Jurkat, Clone E6-1 (cell line): ENCODE results near the gene NCOA7.

Experiments used
- DNase-seq: peaks from one replicate; pipeline ENCODE4 v3.0.0-alpha.2; 2011; ENCODE audit warnings: low read depth, low spot score
- H3K4me3 ChIP-seq: 2 replicates; pipeline ENCODE4 v1.5.1; 2011; ENCODE audit warnings: mild to moderate bottlenecking, low read length, control low read depth, moderate library complexity

NCOA7 gene

GRCh38 chr6:125824946-125825771 is 34.4 kb downstream of the NCOA7 start:
- DNase-seq: no peak
- H3K4me3 ChIP-seq: no peak overlapping the region

DNA sequence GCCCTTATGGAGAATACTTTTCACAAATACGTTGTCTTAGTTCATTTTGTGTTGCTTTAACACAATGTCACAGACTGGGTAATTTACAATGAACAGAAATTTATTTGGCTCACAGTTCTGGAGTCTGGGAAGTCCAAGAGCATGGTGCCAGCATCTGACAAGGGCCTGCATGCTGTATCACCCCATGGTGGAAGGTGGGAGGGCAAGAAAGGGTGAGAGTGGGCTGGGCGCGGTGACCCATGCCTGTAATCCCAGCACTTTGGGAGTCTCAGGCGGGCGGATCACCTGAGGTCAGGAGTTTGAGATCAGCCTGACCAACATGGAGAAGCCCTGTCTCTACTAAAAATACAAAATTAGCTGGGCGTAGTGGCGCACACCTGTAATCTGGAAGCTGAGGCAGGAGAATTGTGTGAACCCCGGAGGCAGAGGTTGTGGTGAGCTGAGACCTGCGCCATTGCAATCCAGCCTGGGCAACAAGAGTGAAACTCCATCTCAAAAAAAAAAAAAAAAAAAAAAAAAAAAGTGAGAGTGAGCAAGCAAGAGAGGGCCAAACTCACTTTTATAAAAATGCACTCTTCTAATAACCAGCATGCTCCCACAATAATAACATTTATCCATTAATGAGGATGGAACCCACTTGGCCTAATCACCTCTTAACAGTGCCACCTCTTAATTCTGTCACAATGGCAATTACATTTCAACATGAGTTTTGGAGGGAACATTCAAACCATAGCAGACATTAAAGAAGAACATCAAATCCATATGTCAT is 36.1 kb downstream of the NCOA7 start:
- no peak for DNase-seq
- no peak overlapping the region for H3K4me3 ChIP-seq

GRCh38 chr6:125827788-125828320 is 37.1 kb downstream of the NCOA7 start:
- H3K4me3 ChIP-seq: no peak overlapping the region
- no peak for DNase-seq

DNA sequence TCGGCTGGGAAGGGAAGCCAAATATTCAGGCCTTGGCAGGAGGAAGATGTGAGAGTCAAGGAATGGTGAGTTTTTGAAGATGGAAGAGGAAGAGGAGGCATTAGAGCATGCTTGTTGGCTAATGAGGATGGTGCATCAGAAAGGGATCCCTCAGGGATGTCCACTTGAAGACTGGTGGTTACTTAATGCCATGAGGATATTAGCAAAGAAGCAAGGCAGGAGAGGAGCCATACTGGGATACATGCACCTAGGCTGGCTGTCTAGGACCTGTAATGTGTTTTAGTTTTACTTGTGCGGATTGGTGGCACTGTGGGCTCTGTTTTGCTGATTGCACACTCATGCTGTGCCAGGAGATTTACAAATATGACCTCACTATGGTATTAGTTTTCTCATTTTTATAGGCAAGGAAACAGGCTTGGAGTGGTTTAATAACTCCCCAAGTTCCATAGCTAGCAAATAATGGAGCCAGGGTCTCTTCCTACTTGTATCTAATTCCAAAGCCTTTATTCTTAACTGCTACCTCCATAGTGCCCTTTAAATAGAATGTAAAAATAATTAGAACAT is 37.8 kb downstream of the NCOA7 start:
- no peak overlapping the region for H3K4me3 ChIP-seq
- DNase-seq: no peak

GRCh38 chr6:125829433-125829832 is 38.7 kb downstream of the NCOA7 start:
- peak; percentile 91 for DNase-seq
- no peak overlapping the region for H3K4me3 ChIP-seq

- no peak for DNase-seq
- H3K4me3 ChIP-seq: no peak overlapping the region
Observed at GRCh38 chr6:125831659-125832058, 40.9 kb downstream of the NCOA7 start.

- DNase-seq: no peak
- H3K4me3 ChIP-seq: no peak overlapping the region
Observed at GRCh38 chr6:125832391-125833117, 41.8 kb downstream of the NCOA7 start.

- peak; percentile 60 for DNase-seq
- no peak overlapping the region for H3K4me3 ChIP-seq
Observed at GRCh38 chr6:125834348-125834747, 43.6 kb downstream of the NCOA7 start.

GRCh38 chr6:125835221-125835744 is 44.5 kb downstream of the NCOA7 start:
- no peak overlapping the region for H3K4me3 ChIP-seq
- DNase-seq: no peak

DNA sequence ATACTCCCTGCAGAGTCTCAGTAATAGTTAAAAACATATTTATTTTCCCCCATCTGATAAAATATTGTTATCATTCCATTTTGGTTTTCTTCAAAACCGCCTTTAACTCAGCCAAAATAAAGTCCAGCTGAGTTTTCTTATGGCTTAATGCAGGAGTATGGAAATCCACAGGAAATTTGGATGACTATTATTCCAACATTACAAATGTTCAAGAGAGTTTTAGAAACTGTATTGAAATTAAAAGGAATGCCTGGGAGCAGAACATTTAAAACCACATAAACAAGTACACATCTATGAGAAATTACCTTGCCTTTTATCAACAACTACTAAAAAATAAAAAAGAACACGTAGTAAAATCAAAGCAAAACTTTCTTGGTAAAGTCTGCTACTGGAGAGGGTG is 45.7 kb downstream of the NCOA7 start:
- DNase-seq: no peak

DNA sequence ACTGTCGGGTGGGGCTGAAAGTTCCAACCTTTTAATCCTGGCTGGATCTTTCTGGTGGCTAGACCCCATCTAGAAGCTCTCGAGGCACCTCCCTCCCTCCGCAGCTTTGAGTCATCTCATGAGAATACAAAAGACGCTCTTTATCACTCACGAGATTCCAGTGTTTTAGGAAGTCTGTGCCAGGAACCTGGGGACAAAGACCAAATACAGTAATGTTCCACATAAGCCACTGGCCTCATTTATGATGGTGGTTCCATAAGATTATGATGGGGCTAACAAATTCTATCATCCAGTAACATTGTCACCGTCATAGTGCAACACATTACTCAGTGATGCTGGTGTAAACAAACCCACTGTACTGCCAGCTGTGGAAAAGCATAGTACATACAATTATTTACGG is 48.7 kb downstream of the NCOA7 start:
- no peak overlapping the region for H3K4me3 ChIP-seq
- no peak for DNase-seq

More for the DNA sequence above, 45.7 kb downstream of the NCOA7 start:
- no peak overlapping the region for H3K4me3 ChIP-seq

- no peak for DNase-seq
- no peak overlapping the region for H3K4me3 ChIP-seq
Observed at GRCh38 chr6:125839879-125840278, 49.1 kb downstream of the NCOA7 start.

- no peak for DNase-seq
- H3K4me3 ChIP-seq: no peak overlapping the region
Observed at GRCh38 chr6:125841356-125842090, 50.8 kb downstream of the NCOA7 start.

GRCh38 chr6:125842091-125842626 is 51.4 kb downstream of the NCOA7 start:
- no peak for DNase-seq

DNA sequence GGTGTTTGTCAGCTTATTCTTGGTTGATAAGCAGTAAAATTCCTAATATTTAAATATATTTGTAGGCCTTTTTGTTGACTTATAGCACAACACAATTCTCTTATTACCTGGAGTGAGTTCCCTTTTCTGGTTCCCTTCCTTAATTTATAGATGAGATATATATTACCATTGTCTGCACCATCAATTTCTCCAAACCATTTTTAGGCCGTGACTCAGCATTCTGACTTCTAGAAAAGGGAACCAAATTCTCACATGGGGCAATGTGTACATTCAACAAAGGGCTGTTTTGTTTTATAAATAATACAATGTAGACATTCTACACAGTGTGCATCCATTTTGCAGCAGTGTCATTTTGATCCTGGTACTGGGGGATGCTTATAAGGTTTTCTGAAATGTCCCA is 52.8 kb downstream of the NCOA7 start:
- no peak for DNase-seq
- no peak overlapping the region for H3K4me3 ChIP-seq

More at GRCh38 chr6:125842091-125842626, 51.4 kb downstream of the NCOA7 start:
- H3K4me3 ChIP-seq: no peak overlapping the region

DNA sequence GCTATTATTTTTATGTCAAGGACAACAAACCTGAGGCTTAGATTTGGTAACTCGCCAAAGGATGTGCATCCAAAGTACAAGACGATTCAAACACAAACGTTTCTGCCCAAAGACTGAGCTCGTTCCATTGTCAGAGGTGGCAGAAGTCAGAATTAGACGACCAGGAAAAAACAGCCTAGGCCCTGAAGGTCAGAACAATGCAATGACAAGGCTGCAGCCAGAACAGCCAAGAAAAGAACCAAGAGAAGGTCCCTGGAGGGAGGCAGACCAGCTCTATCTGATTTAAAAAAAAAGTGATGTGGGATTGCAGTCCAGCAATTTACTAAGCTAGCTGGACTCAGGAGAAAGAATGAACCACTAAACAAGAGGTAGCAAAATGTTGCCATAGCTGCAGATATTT is 54.2 kb downstream of the NCOA7 start:
- no peak for DNase-seq
- no peak overlapping the region for H3K4me3 ChIP-seq

- no peak for DNase-seq
- no peak overlapping the region for H3K4me3 ChIP-seq
Observed at GRCh38 chr6:125846292-125847024, 55.7 kb downstream of the NCOA7 start.
